ENCODE results near the gene DPH2.
A peak's percentile ranks its signal among the peaks of the same experiment; 100 is the strongest.

DPH2 gene

DNA sequence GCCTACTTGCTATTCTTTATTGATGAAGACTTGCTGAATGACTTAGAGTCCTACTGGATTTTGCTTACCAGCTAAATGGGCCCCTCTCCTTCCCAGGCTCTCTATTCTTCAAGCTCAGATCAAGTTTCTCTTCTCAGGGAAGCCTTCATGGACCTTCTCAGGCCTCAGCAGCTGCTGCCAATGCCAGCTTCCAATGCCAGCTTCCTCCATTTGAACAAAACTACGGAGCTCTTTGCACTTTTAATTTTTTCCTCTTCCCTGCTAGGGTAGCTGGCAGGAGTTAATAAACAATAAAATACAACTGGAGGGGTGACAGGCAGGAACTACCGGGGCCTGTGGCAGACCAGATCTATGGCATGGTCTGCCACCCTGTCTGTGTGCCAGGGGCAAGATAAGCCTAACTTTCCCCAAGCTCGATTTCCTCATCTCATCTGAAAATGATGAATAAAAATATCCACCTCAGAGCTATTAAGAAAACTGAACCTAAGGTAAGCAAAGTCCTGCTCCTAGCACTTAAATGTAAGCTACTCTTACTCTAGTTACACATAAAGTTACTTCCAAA lies 24.1 kb upstream of the DPH2 start:
- DNase-seq: no peak

GRCh38 chr1:43946236-43947060 lies 23.4 kb upstream of the DPH2 start, which contains the start of gene IPO13:
TSS of gene IPO13 (plus strand) at chr1:43946950. CDS start at chr1:43947601, 651 bp downstream.
- peak; percentile 93 for DNase-seq

DNA sequence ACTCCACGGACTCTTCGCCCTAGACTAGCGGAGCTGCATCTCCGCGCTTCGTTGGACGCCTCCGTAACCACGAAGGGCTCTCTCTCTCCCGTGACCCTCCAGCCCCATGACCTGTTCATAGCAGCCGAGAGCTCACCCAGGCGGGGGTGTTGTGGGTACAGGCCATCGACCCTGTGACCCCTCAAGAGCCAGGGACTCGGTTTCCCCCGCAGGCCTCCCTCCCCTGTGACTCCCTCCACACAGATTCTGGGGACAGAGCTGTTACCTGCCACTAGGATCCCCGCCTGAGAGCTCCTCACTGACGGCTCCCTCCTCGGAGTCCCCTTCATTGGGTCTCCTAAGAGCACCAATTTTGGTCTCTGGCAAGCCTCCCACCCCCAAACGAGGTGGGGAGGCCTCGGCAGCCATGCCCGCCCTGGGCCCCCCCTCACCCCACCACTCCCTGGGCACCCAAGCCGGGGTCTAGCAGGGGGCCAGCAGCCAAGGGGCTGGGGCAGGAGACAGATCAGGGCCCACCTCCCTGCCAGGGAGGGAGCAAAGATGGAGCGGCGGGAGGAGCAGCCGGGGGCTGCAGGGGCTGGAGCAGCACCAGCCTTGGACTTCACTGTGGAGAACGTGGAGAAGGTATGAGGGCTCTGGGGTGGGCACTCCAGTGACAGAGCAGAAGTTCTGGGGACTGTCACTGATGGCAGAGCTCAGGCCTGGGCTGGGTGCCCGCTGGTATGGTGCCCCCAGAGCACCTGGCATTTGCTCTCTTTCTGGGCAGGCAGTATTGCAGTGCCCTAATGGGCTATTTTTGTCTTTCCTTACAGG lies 22.5 kb upstream of the DPH2 start:
- no peak for DNase-seq

DNA sequence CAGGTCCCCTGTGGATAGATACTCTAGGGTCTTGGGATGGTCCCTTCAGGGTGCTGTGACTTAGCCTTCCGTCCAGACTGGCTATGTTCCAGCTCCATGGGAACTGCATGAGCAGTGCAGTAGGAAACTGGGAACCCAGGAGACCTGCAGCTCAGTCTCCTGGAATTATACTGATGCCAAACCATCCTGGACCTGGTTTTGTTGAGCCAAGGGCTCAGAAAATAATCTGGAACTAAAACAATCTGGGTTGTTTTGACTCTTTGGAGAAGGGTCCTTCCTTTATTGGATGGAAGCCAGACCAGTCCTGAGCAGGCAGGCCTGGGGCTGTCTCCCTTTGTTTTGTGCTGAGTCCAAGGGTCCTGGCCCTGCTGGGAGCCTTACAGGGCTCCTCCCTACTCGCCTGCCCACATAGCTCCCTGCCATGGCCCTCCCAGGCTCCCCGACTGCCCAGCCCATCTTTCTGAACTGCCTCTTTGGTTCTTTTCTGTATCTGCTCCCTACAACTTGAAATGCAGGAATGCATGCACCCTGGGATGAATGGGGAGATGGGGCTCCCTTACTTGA lies 21.9 kb upstream of the DPH2 start:
- no peak for DNase-seq

GRCh38 chr1:43949678-43950077 lies 20.1 kb upstream of the DPH2 start:
- DNase-seq: no peak

DNA sequence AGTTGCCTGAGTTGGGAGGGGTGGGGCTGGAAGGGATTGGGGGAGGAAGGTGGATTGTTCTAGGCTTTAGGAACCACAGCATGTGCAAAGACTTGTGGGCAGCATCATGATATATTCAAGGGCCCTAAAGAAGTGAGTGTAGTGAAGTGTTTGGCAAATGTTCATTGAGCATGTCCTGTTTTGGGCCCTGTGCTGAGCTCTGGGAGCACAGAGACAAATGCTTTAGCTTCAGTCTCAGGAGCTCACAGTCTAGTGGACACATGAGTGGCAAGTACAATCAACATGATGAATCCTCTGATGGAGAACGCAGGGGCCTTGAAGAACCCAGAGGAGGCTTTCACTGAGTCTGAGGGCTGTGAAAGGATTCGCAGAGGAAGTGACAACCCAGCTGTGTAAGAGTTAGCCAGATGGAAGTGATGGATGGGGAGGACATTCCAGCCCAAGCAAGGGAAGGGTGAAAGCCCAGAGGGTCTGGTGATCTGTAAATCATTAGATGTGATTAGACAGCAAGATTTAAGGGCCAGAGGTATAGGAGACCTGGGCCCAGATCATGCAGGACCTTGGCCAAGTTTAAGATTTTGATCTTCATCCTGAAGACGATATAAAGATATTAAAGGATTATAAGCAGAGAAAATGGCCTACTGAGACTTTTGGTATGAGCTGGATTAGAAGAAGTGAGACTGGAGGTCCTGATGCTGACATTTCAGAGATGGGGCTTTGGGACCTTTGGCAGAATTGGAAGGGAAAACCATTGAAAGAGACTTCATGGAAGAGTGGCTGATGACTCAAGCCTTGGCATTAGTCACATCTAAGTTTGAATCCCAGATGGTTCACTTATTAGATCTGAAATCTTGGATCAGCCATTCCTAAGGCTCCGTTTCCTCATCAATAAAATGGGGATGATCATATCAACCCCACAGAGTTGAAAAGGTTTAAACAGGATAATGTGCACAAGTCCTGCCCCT lies 18.5 kb upstream of the DPH2 start:
- no peak for DNase-seq

DNA sequence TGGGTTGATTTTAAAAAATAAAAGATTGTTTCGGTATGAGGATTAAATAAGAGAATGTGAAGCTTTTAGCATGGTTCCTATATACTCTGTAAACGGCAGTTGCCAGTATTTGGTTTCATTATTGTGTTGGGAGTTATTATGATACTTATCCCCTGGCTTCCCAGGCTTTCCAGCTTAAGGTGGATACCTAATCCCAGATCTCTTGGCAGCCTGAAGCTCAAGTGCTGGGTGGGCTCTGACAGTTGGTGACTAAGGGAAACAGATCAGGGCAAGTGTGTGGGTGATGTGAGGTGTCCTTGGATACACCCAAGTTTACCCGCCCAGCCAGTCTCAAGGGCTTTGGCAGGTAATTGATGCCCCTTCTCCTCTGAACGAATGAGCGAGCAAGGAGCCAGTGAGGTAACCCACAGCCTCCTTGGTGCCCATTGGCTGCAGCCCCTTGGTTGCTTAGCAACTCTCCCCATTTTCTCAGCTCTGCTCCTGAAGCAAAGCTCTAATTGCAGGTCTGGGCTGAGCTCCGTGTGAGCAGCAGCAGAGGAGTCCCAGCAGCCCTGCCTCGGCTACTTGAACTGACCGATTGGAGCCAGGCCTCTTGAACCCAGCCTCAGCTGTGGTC lies 17.0 kb upstream of the DPH2 start:
- DNase-seq: no peak

DNA sequence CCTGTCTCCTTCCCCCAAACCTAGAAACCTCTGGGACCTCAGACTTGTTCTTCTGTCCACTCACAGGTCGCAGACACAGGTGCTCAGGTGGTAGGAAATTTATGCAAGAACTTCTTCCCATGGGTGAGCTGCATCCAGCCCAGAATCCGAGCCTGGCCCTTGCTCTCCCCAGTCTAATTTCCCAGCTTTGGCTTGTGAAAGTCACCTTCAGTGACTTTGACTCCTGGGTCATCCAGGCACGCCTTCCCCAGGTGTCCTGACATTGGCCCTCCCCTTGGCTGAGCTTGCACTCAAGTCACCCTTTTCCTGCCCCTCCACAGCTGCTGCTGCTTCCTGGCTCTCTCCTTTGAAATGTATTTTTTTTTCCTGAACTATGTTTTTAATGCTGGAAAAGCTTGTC lies 16.4 kb upstream of the DPH2 start:
- DNase-seq: no peak

- no peak for DNase-seq
These were observed 15.8 kb upstream of the DPH2 start for GRCh38 chr1:43954036-43954435.

- DNase-seq: no peak
These were observed 13.6 kb upstream of the DPH2 start for GRCh38 chr1:43956234-43956633.

DNA sequence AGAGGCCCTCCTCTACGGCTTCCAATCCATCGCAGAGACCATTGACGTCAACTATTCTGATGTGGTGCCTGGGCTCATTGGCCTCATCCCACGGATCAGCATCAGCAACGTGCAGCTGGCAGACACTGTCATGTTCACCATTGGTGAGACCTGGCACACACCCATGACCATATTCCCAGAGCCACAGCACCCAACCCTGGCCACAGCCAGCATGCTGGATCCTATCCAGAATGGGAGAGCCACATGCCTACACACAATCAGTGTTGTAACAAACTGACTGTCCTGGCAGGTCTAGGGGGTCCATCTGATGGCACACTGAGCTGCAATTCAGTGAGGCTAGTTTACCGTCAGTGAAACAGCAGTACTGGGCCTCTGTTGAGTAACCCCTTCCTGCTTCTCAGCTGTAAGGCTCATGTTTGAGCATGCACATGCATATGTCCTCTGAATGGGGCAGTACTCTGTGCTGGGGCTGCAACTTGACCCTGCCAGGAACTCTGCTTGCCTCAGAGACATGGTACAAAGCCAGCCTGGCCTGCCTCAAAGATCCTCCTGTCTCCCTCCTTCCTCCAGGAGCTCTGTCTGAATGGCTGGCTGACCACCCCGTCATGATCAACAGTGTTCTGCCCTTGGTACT lies 12.3 kb upstream of the DPH2 start:
- no peak for DNase-seq

- DNase-seq: no peak
These were observed 11.2 kb upstream of the DPH2 start for GRCh38 chr1:43958351-43959255.

DNA sequence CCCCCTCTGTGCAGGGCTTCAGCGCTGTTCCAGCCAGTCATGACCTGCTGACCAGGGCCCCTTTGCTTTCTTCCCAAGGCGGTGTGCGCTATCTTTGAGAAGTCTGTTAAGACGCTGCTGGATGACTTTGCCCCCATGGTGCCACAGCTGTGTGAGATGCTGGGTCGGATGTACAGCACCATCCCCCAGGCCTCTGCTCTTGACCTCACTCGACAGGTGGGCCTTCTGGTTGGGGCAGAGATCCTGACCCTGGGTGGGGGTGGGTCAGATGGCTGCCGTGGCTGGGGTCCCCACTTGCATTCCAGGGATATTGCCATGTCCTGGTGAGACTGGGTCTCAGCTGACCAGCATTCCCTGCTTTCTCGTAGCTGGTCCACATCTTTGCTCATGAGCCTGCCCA lies 9.0 kb upstream of the DPH2 start:
- no peak for DNase-seq

GRCh38 chr1:43961692-43962091 lies 8.1 kb upstream of the DPH2 start:
- DNase-seq: no peak

- no peak for DNase-seq
These were observed 7.5 kb upstream of the DPH2 start for GRCh38 chr1:43962324-43962723.

DNA sequence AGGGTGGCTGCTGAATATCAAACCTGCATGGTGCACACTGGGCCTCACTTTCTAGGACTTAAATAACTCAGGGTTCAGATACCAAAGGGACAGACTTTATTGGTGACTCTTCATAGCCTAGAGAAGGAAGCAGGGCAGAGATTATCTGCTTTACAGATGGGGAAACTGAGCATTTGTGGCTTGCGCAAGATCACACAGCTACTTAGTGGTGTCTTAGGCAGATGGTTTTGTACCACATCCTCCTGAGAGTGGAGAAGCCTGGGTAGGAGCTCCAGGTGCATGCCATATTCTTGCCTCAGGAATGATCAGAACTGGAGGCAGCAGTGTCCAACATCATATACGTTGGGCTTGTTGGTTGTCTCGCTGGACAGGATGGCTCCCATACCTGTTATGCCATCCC lies 6.8 kb upstream of the DPH2 start:
- DNase-seq: no peak

DNA sequence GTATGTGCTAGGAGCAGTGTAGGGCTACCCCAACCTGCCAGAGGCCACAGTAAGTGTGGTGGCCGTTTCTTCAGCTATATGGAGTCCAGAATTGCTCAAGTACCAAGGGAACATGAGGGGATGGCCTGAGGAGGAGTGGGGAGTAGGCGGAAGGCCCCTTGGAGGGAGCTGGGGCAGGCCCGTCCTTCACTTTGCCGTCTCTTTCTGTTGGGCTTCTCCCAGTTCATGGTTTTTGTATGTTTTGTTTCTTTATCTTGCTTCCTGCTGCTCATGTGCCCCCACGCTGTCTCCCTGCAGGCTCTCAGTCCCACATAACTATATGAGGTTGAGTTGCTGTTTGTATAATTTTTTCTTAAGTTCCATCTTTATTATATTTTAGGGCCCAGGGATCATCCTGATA lies 5.9 kb upstream of the DPH2 start:
- no peak for DNase-seq

DNA sequence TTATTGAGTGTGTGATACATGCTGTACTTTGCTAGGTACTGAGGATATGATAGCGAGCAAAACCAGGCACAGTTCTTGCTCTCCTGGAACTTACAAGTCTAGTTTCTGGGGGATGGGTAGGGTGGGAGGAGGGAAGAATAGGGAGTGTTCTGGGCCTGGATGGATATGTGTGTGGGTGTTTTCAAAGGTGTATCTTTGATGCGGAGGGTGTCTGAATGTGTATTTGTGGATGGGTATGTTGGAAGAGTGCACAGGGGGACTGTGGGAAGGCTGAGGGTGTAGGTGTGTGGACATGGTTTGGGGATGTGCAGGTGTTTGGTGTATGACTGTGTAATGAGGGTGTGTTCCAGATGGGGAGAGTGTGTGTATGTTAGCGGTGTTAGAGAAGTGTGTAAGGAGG lies 4.5 kb upstream of the DPH2 start:
- DNase-seq: no peak

GRCh38 chr1:43968348-43968948 lies 1.4 kb upstream of the DPH2 start:
- peak; percentile 19 for DNase-seq

GRCh38 chr1:43969416-43969745 lies 429 bp upstream of the DPH2 start:
- DNase-seq: no peak
